ENCODE results near the gene REG4. TPM values are rescaled to one million over a fixed set of nuclear protein-coding genes. Genes with fewer than 3 reads are reported as not detected.

Gene REG4
- total and polyA plus RNA-seq, 2 donors (not counting 1 experiment from before 2014, with no cell fraction given), result not detected

- Histone ChIP-seq H3K27me3 (replicated peaks in 1 of 4; ENCODE audit: control extremely low read depth in 1 of 4, control insufficient read depth in 3 of 4, insufficient read depth in 4 of 4, low read length in 3 of 4) (peaks cover 0 to 7% (median 3%) of the 10 kb centered on the region in 4 experiments), H3K79me2 (ENCODE audit: control insufficient read depth, insufficient read depth, low read length) (no peaks in the 10 kb centered on the region), H3K36me3 (replicated peaks in 1 of 2; ENCODE audit: control extremely low read depth in 1 of 2, control insufficient read depth in 1 of 2, extremely low read depth in 1 of 2, insufficient read depth in 2 of 2, low read length in 1 of 2) (no peaks in the 10 kb centered on the region), H3K4me1 (ENCODE audit: control insufficient read depth in 2 of 2, insufficient read depth in 2 of 2, low read length in 2 of 2) (no peaks in the 10 kb centered on the region), H3K4me2 (replicated peaks; ENCODE audit: low read depth, low read length, poor library complexity, severe bottlenecking) (no peak overlapping the region), H3K9me3 (ENCODE audit: control extremely low read depth in 1 of 3, control insufficient read depth in 2 of 3, insufficient read depth in 1 of 3, low read length in 2 of 3) (peaks cover 0 to 4% (median 0%) of the 10 kb centered on the region in 3 donors), H3K9ac (ENCODE audit: low read length) (no peak overlapping the region), H2AFZ (ENCODE audit: insufficient read depth, low read depth, low read length, poor library complexity, severe bottlenecking) (no peak overlapping the region), H3K4me3 (ENCODE audit: control extremely low read depth in 1 of 5, extremely low read depth in 1 of 5, insufficient read depth in 1 of 5, low read depth in 2 of 5, low read length in 4 of 5) (no peak overlapping the region), H3K27ac (ENCODE audit: low read length in 2 of 2) (no peak overlapping the region), H4K20me1 (ENCODE audit: control insufficient read depth, insufficient read depth, low read length, poor library complexity, severe bottlenecking) (no peaks in the 10 kb centered on the region)
- WGBS (ENCODE audit: insufficient coverage), result no CpG with 5 or more reads among the region's 1 CpG
- ChIA-PET POLR2A (no interaction called here), CTCF (no interaction called here)
- Mint-ChIP-seq H3K4me3 (no peak overlapping the region), H3K9me3 (ENCODE audit: insufficient read depth) (no peaks in the 10 kb centered on the region), H3K27ac (no peak overlapping the region), H3K4me1 (no peaks in the 10 kb centered on the region), H3K27me3 (peaks cover 15% of the 10 kb centered on the region)
- TF ChIP-seq CTCF (IDR thresholded peaks at IDR 0.05) (no peak), EZH2 (IDR thresholded peaks at IDR 0.05; ENCODE audit: borderline replicate concordance, insufficient read depth, low read depth, low read length, poor library complexity, severe bottlenecking) (no peak)
- DNase-seq (no peak), ATAC-seq (ENCODE audit: low read depth) (no peak)
- intact Hi-C loops (cut with micrococcal nuclease), result no loop called here
Measured at GRCh38 chr1:119762953-119763352, 48.3 kb downstream of the REG4 start.

GRCh38 chr1:119762409-119762808, 48.9 kb downstream of the REG4 start:
- intact Hi-C loops (cut with micrococcal nuclease), result no loop called here

More at GRCh38 chr1:119762409-119762808, 48.9 kb downstream of the REG4 start:
- no peak overlapping the region for H3K4me3 Mint-ChIP-seq
- H3K27ac ChIP-seq (ENCODE audit: low read length in 2 of 2), result no peak overlapping the region
- H3K9ac ChIP-seq (ENCODE audit: low read length), result no peak overlapping the region
- 83% methylated on average over 1 of the region's 1 CpG for WGBS (ENCODE audit: insufficient coverage)
- no peak overlapping the region for H3K4me2 ChIP-seq (replicated peaks; ENCODE audit: low read depth, low read length, poor library complexity, severe bottlenecking)
- H3K79me2 ChIP-seq (ENCODE audit: control insufficient read depth, insufficient read depth, low read length), result no peaks in the 10 kb centered on the region
- no peak for TF ChIP-seq EZH2 (IDR thresholded peaks at IDR 0.05; ENCODE audit: borderline replicate concordance, insufficient read depth, low read depth, low read length, poor library complexity, severe bottlenecking)
- TF ChIP-seq CTCF (IDR thresholded peaks at IDR 0.05), result no peak
- H3K4me1 Mint-ChIP-seq, result no peaks in the 10 kb centered on the region
- no peak overlapping the region for H3K27ac Mint-ChIP-seq
- no peak for DNase-seq
- peaks cover 0 to 4% (median 0%) of the 10 kb centered on the region in 3 donors for H3K9me3 ChIP-seq (ENCODE audit: control extremely low read depth in 1 of 3, control insufficient read depth in 2 of 3, insufficient read depth in 1 of 3, low read length in 2 of 3)
- H4K20me1 ChIP-seq (ENCODE audit: control insufficient read depth, insufficient read depth, low read length, poor library complexity, severe bottlenecking), result no peaks in the 10 kb centered on the region
- H3K4me1 ChIP-seq (ENCODE audit: control insufficient read depth in 2 of 2, insufficient read depth in 2 of 2, low read length in 2 of 2), result no peaks in the 10 kb centered on the region
- POLR2A ChIA-PET, result no interaction called here
- CTCF ChIA-PET, result no interaction called here
- no peaks in the 10 kb centered on the region for H3K9me3 Mint-ChIP-seq (ENCODE audit: insufficient read depth)
- H3K27me3 ChIP-seq (replicated peaks in 1 of 4; ENCODE audit: control extremely low read depth in 1 of 4, control insufficient read depth in 3 of 4, insufficient read depth in 4 of 4, low read length in 3 of 4), result peaks cover 0 to 7% (median 3%) of the 10 kb centered on the region in 4 experiments
- no peak overlapping the region for H3K4me3 ChIP-seq (ENCODE audit: control extremely low read depth in 1 of 5, extremely low read depth in 1 of 5, insufficient read depth in 1 of 5, low read depth in 2 of 5, low read length in 4 of 5)
- no peaks in the 10 kb centered on the region for H3K36me3 ChIP-seq (replicated peaks in 1 of 2; ENCODE audit: control extremely low read depth in 1 of 2, control insufficient read depth in 1 of 2, extremely low read depth in 1 of 2, insufficient read depth in 2 of 2, low read length in 1 of 2)
- H3K27me3 Mint-ChIP-seq, result peaks cover 15% of the 10 kb centered on the region
- no peak overlapping the region for H2AFZ ChIP-seq (ENCODE audit: insufficient read depth, low read depth, low read length, poor library complexity, severe bottlenecking)
- ATAC-seq (ENCODE audit: low read depth), result no peak

Measured in B cell (primary cell).